ENCODE results near the gene ZSWIM6. TPM values are rescaled to one million over a fixed set of nuclear protein-coding genes. Genes with fewer than 3 reads are reported as not detected.
A peak's percentile ranks its signal among the peaks of the same experiment; 100 is the strongest.

Gene ZSWIM6
- polyA plus RNA-seq, 6 donors from 2014 or later, result 0.65 to 1.5 (median 1.4) TPM

DNA sequence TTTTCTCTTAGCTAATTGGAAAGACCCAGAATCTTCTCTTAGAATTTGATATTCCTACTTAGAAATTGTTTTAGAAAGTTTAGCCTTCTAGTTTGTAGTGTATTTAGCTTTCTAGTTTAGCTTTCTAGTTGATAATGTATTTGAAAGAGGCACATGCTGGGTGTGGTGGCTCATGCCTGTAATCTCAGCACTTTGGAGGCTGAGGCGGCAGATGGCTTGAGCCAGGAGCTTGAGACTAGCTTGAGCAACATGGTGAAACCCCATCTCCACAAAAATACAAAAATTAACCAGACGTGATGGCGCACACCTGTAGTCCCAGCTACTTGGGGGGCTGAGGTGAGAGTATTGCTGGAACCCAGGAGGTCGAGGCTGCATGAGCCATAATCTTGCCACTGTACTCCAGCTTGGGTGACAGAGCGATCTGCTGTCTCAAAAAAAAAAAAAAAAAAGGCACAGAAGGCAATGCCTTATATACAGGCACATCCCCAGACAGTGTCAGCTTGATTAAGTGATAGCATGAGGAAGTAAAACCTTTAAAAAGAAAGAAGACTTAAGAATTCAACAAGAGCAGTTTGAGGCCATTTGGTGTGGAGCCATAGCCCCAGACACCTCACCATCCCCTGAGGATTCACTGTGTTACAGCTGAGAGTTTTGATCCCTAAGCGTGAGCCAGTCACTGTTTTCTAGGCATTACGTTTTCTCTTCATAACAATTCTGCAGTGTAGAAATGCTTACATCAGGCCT is 34.6 kb downstream of the ZSWIM6 start:
- Mint-ChIP-seq H3K27me3 (no peaks in the 10 kb centered on the region), H3K27ac (peak overlapping the region in 4 of 6 donors; percentile 3 to 39 (median 27)), H3K4me1 (peaks cover 29 to 49% (median 38%) of the 10 kb centered on the region in 3 donors), H3K4me3 (peak overlapping the region in 2 of 8 donors; percentile 3 to 53), H3K36me3 (peaks cover 0 to 6% of the 10 kb centered on the region in 2 donors), H3K9me3 (no peaks in the 10 kb centered on the region)
- DNase-seq, result no peak
- ATAC-seq (ENCODE audit: low read depth in 2 of 2), result peak; percentile 61 to 65

DNA sequence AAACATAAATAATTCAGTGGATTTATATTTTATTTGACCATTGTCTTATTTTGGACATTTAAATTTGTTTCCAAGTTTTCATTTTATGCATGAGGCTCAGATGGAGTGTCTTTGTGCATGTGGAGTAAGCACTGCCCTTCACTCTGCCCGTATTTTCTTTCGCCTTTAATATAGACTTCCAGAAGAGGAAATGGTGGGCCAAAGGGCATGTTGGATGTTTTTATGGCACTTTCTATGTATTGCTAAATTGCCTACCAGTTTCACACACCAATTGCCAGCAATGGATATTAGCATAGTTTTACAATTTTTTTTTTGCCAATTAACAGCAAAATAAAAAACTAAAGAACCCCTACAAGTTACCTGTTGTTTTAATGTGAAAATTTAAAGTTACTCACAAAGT is 38.4 kb downstream of the ZSWIM6 start:
- peaks cover 0 to 2% (median 0%) of the 10 kb centered on the region in 7 donors for H3K9me3 Mint-ChIP-seq
- no peak overlapping the region for H3K4me3 Mint-ChIP-seq
- H3K27ac Mint-ChIP-seq, result no peak overlapping the region
- no peaks in the 10 kb centered on the region for H3K27me3 Mint-ChIP-seq
- H3K36me3 Mint-ChIP-seq, result peaks cover 7 to 10% of the 10 kb centered on the region in 2 donors
- no peak for DNase-seq
- H3K4me1 Mint-ChIP-seq, result peaks cover 26 to 40% (median 35%) of the 10 kb centered on the region in 3 donors
- no peak for ATAC-seq (ENCODE audit: low read depth in 2 of 2)

DNA sequence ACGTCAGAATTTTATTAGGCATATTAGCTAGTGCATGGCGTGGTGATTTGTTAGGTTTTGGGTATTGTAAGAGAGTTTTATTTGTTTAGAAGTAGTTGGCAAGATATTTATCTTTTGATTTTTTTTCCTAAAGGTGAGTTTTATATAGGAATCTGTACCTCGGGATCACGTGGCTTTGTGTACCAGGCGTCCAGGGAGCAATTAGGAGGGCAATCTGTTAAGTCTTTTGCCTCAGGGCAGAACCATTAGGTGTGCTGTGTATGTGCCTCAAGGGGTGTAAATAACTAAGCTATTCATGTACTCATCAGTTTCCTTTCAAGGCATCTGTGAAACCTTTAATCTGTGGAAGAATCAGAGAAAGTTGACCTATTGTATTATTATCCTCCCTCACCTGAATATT is 39.4 kb downstream of the ZSWIM6 start:
- peaks cover 0 to 2% (median 0%) of the 10 kb centered on the region in 7 donors for H3K9me3 Mint-ChIP-seq
- DNase-seq (no peak), ATAC-seq (ENCODE audit: low read depth in 2 of 2) (no peak)
- peak overlapping the region in 3 of 6 donors; percentile 17 to 78 (median 61) for H3K27ac Mint-ChIP-seq
- no peaks in the 10 kb centered on the region for H3K27me3 Mint-ChIP-seq
- H3K4me3 Mint-ChIP-seq, result no peak overlapping the region
- peaks cover 23 to 31% (median 28%) of the 10 kb centered on the region in 3 donors for H3K4me1 Mint-ChIP-seq
- peaks cover 7 to 10% of the 10 kb centered on the region in 2 donors for H3K36me3 Mint-ChIP-seq

DNA sequence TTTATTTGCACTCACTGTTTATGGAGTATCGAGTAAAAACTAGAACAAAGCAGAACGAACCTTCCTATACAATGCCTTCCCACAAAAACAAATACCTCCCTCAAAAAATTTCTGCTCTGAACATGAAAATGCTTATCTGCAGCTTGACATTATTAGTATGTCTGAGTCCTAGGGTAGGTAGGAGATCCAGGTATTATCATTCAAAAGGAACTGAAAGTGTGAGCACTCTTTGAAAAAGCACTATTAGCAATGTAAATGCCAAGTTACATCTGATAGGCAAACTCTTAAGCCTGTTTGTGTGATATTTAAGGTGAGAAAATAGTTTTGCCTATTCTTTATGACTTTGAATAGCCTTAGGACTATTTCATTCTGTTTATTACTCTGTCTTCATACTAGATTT is 47.6 kb downstream of the ZSWIM6 start:
- DNase-seq, result no peak
- Mint-ChIP-seq H3K36me3 (peaks cover 4 to 9% of the 10 kb centered on the region in 2 donors), H3K4me1 (peaks cover 10 to 26% (median 13%) of the 10 kb centered on the region in 3 donors), H3K27ac (peak overlapping the region in 1 of 6 donors; percentile 27), H3K9me3 (peaks cover 0 to 2% (median 0%) of the 10 kb centered on the region in 7 donors), H3K27me3 (no peaks in the 10 kb centered on the region), H3K4me3 (no peak overlapping the region)
- ATAC-seq (ENCODE audit: low read depth in 2 of 2), result no peak

DNA sequence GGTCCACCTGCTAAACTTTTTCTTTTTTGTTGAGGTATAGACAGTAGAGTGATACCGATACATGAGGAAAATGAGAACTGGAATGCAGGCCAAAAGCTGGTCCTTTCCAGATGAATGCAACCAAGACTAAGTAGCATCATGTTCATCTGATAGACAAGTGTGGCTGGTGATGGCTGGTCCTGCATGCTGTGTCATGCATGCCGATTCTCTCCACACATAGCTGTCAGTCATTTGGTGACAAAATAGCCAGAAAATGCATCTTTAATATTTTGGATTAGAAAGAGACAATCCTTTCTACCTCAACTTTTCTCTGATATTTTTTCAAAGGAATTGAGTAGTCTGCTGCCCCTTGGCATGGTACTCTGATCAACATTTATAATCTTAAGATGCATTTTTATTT is 49.9 kb downstream of the ZSWIM6 start:
- H3K27ac Mint-ChIP-seq, result no peak overlapping the region
- DNase-seq, result no peak
- peaks cover 0 to 4% of the 10 kb centered on the region in 2 donors for H3K36me3 Mint-ChIP-seq
- no peaks in the 10 kb centered on the region for H3K27me3 Mint-ChIP-seq
- no peak overlapping the region for H3K4me3 Mint-ChIP-seq
- ATAC-seq (ENCODE audit: low read depth in 2 of 2), result no peak
- H3K4me1 Mint-ChIP-seq, result peaks cover 11 to 17% (median 15%) of the 10 kb centered on the region in 3 donors
- peaks cover 0 to 2% (median 0%) of the 10 kb centered on the region in 7 donors for H3K9me3 Mint-ChIP-seq

DNA sequence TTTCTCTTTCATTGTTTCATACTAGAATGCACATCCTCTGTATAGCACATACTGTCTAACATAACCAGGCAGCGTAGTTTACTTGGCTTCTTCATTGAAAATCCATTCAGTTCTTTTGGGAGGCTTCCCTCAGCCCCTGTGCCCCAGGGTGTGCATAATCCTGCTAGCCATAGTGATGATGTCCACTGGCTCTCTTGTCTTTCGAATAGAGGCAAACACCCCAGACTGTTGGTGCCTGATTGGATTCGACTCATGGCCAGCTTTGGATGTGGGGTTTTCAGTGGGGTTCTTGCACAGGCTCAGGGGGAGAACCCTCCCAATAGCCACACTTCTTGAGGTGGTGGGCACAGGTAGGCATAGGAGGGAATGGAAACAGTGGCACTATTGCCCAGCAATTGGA is 53.6 kb downstream of the ZSWIM6 start:
- ATAC-seq (ENCODE audit: low read depth in 2 of 2) (no peak), DNase-seq (no peak)
- H3K27me3 Mint-ChIP-seq, result no peaks in the 10 kb centered on the region
- no peak overlapping the region for H3K27ac Mint-ChIP-seq
- H3K4me1 Mint-ChIP-seq, result peaks cover 15 to 22% (median 21%) of the 10 kb centered on the region in 3 donors
- H3K36me3 Mint-ChIP-seq, result peaks cover 0 to 7% of the 10 kb centered on the region in 2 donors
- no peaks in the 10 kb centered on the region for H3K9me3 Mint-ChIP-seq
- H3K4me3 Mint-ChIP-seq, result no peak overlapping the region

DNA sequence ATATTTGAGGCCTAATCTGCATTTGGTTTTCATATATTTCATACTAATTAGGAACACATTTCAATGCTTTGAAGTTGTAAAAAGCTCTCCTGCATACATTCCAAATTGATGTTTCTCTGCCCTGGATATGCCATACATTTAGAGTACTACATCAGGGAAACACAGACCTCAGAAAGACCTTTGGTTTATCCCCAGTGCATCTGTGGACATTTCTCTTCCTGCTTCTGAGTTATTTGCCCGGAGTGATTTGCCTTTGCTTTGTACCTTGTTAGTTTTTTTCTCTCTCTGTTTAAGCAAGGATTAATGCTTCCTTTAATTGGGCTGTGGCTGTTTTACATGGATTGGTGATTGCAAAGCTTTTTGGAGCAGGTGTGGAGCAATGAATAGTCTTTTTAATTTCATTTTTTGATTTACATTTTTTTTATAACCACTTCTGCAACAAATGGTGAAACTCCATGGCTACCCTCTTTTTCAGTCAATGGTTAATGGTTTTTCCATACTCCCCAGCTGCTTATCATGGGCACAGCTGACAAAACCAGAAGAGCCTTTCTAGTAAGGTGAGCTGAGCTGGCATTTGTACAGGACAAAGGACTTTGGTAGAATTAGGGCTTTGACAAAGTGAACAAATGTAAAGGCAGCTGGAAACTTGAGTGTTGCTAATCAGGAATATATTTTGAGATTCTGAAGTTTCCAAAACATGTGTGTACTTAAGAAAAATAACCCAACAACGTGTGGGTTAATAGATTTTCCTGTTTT is 54.2 kb downstream of the ZSWIM6 start:
- Mint-ChIP-seq H3K9me3 (no peaks in the 10 kb centered on the region), H3K27ac (no peak overlapping the region), H3K36me3 (peaks cover 0 to 9% of the 10 kb centered on the region in 2 donors), H3K27me3 (no peaks in the 10 kb centered on the region), H3K4me3 (no peak overlapping the region), H3K4me1 (peaks cover 15 to 25% (median 23%) of the 10 kb centered on the region in 3 donors)
- DNase-seq (no peak), ATAC-seq (ENCODE audit: low read depth in 2 of 2) (no peak)

DNA sequence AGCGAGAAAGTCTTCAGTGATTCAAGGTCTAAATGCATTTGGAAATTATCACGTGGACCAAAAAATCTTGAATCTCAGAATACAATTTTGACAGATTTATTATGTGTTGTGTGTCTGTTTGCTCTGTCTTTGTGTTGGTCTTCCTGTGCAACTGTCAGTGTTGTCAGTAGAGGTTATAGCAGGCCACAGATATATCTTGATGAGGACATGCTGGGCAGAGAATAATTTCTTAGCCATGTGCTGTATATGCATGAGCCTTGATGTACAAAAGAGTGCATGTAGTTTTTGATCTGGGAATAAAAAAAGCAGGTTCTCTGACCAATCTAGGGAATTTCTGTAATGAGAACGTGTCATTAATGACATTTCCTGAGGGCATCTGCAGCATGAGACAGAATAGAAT is 57.6 kb downstream of the ZSWIM6 start:
- H3K4me1 Mint-ChIP-seq, result peaks cover 11 to 30% (median 22%) of the 10 kb centered on the region in 3 donors
- ATAC-seq (ENCODE audit: low read depth in 2 of 2), result no peak
- H3K36me3 Mint-ChIP-seq, result peaks cover 10 to 15% of the 10 kb centered on the region in 2 donors
- no peaks in the 10 kb centered on the region for H3K27me3 Mint-ChIP-seq
- no peak for DNase-seq
- H3K4me3 Mint-ChIP-seq, result no peak overlapping the region
- H3K27ac Mint-ChIP-seq, result no peak overlapping the region
- H3K9me3 Mint-ChIP-seq, result no peaks in the 10 kb centered on the region

DNA sequence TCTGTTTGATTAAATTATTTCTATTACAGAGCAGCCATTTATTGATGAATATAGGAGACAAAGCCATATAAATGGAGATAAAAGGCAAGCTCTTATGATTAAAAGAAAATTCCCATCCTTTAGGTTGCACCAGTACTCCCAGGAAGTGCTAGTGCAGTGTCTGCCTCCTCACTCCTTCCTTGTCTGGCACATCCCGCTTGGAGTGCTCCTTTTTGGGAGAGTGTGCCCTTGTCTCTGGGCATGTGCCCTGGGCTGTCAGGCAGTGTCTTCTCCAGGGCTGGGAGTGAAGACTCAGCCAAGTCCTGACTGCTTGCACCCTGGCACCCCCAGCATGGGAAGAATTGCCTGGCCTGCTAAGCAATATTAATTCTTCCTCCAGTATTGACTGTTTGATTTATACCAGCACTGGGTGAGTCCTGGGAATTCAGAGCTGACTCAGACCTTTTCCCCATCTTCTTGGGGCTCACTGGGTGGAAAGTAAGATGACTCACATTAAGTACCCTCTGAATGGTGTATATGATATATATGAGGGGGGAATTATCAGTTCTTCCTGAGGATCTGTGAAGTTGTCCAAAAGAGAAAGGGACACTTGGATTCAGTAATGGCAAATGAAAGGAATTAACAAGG is 62.1 kb downstream of the ZSWIM6 start:
- no peak for DNase-seq
- ATAC-seq (ENCODE audit: low read depth in 2 of 2), result no peak
- peaks cover 10 to 11% of the 10 kb centered on the region in 2 donors for H3K36me3 Mint-ChIP-seq
- peak overlapping the region in 3 of 6 donors; percentile 24 to 83 (median 39) for H3K27ac Mint-ChIP-seq
- H3K4me3 Mint-ChIP-seq, result no peak overlapping the region
- no peaks in the 10 kb centered on the region for H3K9me3 Mint-ChIP-seq
- peaks cover 6 to 28% (median 26%) of the 10 kb centered on the region in 3 donors for H3K4me1 Mint-ChIP-seq
- H3K27me3 Mint-ChIP-seq, result no peaks in the 10 kb centered on the region

DNA sequence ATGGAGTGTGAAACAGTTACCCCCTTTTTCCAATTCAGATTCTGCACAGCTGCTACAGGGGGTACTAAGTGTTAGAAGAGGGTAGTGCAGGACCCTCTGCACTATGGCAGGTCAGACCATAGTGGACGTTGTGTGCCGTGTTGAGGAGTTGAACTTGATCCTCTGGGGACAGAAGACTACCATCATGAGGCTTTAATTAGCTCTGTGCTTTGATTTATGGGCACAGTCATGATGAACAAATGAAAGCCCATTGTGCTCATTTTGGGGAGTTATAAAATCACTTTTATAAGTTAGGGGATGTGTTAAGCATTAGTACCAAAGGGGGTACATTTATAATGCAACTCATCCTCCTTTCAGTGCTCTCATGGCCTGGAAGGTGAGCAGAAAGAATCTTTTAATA is 62.7 kb downstream of the ZSWIM6 start:
- ATAC-seq (ENCODE audit: low read depth in 2 of 2), result no peak
- peak overlapping the region in 2 of 6 donors; percentile 33 to 48 for H3K27ac Mint-ChIP-seq
- no peaks in the 10 kb centered on the region for H3K9me3 Mint-ChIP-seq
- H3K4me1 Mint-ChIP-seq, result peaks cover 11 to 33% (median 29%) of the 10 kb centered on the region in 3 donors
- no peak for DNase-seq
- no peaks in the 10 kb centered on the region for H3K27me3 Mint-ChIP-seq
- no peak overlapping the region for H3K4me3 Mint-ChIP-seq
- H3K36me3 Mint-ChIP-seq, result peaks cover 10 to 11% of the 10 kb centered on the region in 2 donors

DNA sequence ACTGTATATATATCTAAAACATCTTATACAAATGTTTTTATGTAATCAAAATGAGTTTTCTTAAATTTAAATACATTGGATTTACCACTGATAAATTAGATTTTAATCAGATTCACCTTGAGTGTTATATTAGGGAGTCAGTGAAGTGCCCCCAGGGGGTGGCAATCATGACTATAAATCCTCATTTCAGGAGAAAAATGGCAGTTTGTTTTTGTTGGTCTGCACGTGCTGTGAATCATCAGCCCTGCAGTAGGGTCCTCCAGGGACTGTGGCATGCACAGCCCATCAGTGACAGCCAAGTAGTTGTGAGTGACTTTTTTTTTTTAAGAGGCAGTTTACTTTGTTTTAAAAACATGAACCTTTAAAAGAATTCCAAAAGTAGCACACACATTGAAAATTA is 65.2 kb downstream of the ZSWIM6 start:
- no peak for ATAC-seq (ENCODE audit: low read depth in 2 of 2)

DNA sequence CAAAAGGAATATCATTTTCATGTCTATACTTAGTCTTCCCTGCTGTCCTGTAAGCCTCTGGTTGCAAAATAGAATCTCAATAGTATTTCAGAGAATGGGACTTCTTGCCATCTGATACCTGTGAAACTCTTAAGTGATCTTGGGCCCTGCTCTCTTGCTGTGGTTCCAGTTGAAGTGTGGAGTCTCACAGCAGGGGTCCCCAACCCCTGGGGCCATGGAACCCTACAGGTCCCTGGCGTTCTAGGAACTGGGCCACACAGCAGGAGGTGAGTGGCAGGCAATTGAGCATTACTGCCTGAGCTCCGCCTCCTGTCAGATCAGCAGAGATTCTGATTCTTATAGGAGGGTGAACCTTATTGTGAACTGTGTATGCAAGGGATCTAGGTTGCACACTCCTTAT is 65.9 kb downstream of the ZSWIM6 start:
- Mint-ChIP-seq H3K27me3 (no peaks in the 10 kb centered on the region), H3K9me3 (no peaks in the 10 kb centered on the region), H3K4me3 (peak overlapping the region in 1 of 8 donors; percentile 29), H3K4me1 (peaks cover 37 to 46% (median 41%) of the 10 kb centered on the region in 3 donors), H3K36me3 (no peaks in the 10 kb centered on the region), H3K27ac (no peak overlapping the region)
- ATAC-seq (ENCODE audit: low read depth in 2 of 2) (no peak), DNase-seq (no peak)

More for the DNA sequence above, 65.2 kb downstream of the ZSWIM6 start:
- Mint-ChIP-seq H3K4me1 (peaks cover 34 to 44% (median 39%) of the 10 kb centered on the region in 3 donors), H3K27ac (no peak overlapping the region), H3K4me3 (no peak overlapping the region), H3K36me3 (peaks cover 0 to under 1% of the 10 kb centered on the region in 2 donors), H3K9me3 (no peaks in the 10 kb centered on the region), H3K27me3 (no peaks in the 10 kb centered on the region)
- no peak for DNase-seq

DNA sequence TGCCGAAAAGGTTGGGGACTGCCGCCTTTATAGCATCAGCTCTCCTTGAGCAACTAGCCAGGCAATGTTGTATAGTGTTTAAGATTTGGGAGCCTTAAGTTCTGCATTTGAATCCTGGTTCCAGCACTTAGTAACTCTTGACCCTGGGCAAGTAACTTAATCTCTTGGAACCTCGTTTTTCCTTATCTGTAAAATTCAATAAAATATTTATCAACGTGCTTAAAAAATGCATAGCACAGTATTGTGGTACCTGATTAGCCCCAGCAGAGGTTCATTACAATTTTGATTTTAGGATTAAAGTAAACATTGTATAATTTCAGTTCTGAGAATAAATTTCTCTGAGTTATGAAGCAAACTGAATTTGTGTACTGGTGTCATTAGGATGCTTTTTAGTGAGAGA is 66.4 kb downstream of the ZSWIM6 start:
- no peaks in the 10 kb centered on the region for H3K36me3 Mint-ChIP-seq
- H3K4me1 Mint-ChIP-seq, result peaks cover 38 to 46% (median 44%) of the 10 kb centered on the region in 3 donors
- ATAC-seq (ENCODE audit: low read depth in 2 of 2), result no peak
- H3K27me3 Mint-ChIP-seq, result no peaks in the 10 kb centered on the region
- H3K9me3 Mint-ChIP-seq, result no peaks in the 10 kb centered on the region
- DNase-seq, result no peak
- H3K27ac Mint-ChIP-seq, result peak overlapping the region in 2 of 6 donors; percentile 25 to 32
- no peak overlapping the region for H3K4me3 Mint-ChIP-seq
